Heart left ventricle (tissue), 16 donors: Measurements from ENCODE around the gene VPS35L. TPM values are rescaled to one million over a fixed set of nuclear protein-coding genes. Genes with fewer than 3 reads are reported as not detected.

ENCODE experiments used
- ATAC-seq, 4 donors: fragments of 200-7000 bp; cut with Tn5 transposase; one replicate each; pipeline ENCODE4 v1.9.1; 2020 to 2022; ENCODE audit warnings: moderate library complexity in 4 of 4, mild to moderate bottlenecking in 3 of 4, moderate number of reproducible peaks in 1 of 4
- DNase-seq, 5 donors: peaks; one replicate each; pipeline ENCODE4 v3.0.0-alpha.2; 2020
- H3K27ac ChIP-seq, 12 donors: fragments of 200-600 bp; sonication (generic) in 4 of 12; one replicate each; pipeline versions ENCODE4 v1.5.0 to v1.8.0; 2016 to 2022; ENCODE audit warnings: mild to moderate bottlenecking in 2 of 12
- H3K27me3 ChIP-seq, 9 donors: fragments of 200-600 bp; sonication (generic) in 2 of 9; one replicate each; pipeline versions ENCODE4 v1.5.1 to v1.8.0; 2016 to 2022; ENCODE audit warnings: mild to moderate bottlenecking in 3 of 9
- H3K36me3 ChIP-seq, 9 donors: fragments of 200-600 bp; sonication (generic) in 2 of 9; one replicate each; pipeline versions ENCODE4 v1.5.0 to v1.8.0; 2018 to 2022; ENCODE audit warnings: mild to moderate bottlenecking in 2 of 9
- H3K4me1 ChIP-seq, 12 donors: fragments of 200-600 bp; sonication (generic) in 4 of 12; one replicate each; pipeline versions ENCODE4 v1.5.0 to v1.8.0; 2016 to 2022; ENCODE audit warnings: mild to moderate bottlenecking in 3 of 12
- H3K4me3 ChIP-seq, 12 donors: fragments of 200-600 bp; sonication (generic) in 4 of 12; one replicate each; pipeline versions ENCODE4 v1.5.0 to v1.8.0; 2017 to 2022; ENCODE audit warnings: mild to moderate bottlenecking in 9 of 12, moderate library complexity in 4 of 12
- H3K9me3 ChIP-seq, 12 donors: fragments of 200-600 bp; sonication (generic) in 4 of 12; one replicate each; pipeline versions ENCODE4 v1.5.0 to v1.8.0; 2016 to 2022; ENCODE audit warnings: mild to moderate bottlenecking in 1 of 12
- POLR2A ChIP-seq, 2 donors: fragments of 450-650 bp; IDR thresholded peaks; one replicate each; pipeline ENCODE4 v1.6.1; 2017; ENCODE audit warnings: antibody characterized with exemption in 2 of 2, mild to moderate bottlenecking in 2 of 2, moderate library complexity in 2 of 2
- WGBS, 4 donors: extraction: QIAGEN DNeasy Blood & Tissue Kit in 2 of 4; methylation state at CpG; one replicate each; pipeline versions ENCODE4 v1.1.5 to v1.1.7; 2013 to 2018; 5-methylcytosine and 5-hydroxymethylcytosine counted together
- intact Hi-C, 10 donors: fragments of 100-400 bp; cut with DNase I; formaldehyde crosslinking; loops; one replicate each; pipeline versions ENCODE4 v1.11.1 to v1.14.2; 2022
- polyA plus RNA-seq, 2 donors: library from polyadenylated mRNA; stranded (reverse); fragments of 200-250 nt; gene quantifications; one replicate each; pipeline ENCODE4 v1.2.3, GENCODE V29; 2013
- total RNA-seq, 9 donors: library from RNA; depleted of rRNA in 2 of 9; stranded (reverse); fragments of >200 nt in 2 of 9; fragmentation: NEBNext Ultra II Directional in 3 of 9; extraction: Animal tissue kit (Norgen Biotek cat#: 25700) in 3 of 9; gene quantifications; one replicate each; pipeline versions ENCODE4 v1.1.0 to v1.2.4, GENCODE V29; 2016 to 2023
- TF ChIP-seq, protein P1 (sequence below), 12 donors: fragments of 200-600 bp; sonication (generic) in 4 of 12; IDR thresholded peaks; one replicate each; pipeline versions ENCODE4 v1.5.0 to v1.8.0; 2018 to 2022; ENCODE audit warnings: antibody characterized with exemption in 12 of 12, mild to moderate bottlenecking in 5 of 12
- donor health status: ischemic (EF 13 %, LVEDD 7.1; RV severe dilation, severe dysfunction).
- donor health status: healthy with polysubstance abuse.
- donor health status: DM: no; HTN: yes; CAD: no.
- donor health status: DM: no; HTN: no; CAD: no.
- donor health status: ischemic (EF 25% LVEDD 6.9; RV normal size, moderate dysfunction).
- donor health status: ischemic (EF 25% LVEDD 5.7; RV mildly dilated, moderate dysfunction).
- donor health status: healthy.
- donor health status: DM: yes; HTN: yes; CAD: no.
- donor health status: ischemic (EF 35%, LVEDD 5.7; RV mildly dilated, moderate dysfunction).
- donor health status: nonischemic (EF 11% LVEDD 7.7; RV severe dilation, severe dysfunction).
- donor health status: DM: yes; HTN: yes; CAD: no.
- donor health status: PGD.
- donor health status: ischemic (EF 29% LVEDD 5.4; RV normal size, mild dysfunction).
- donor health status: nonischemic (EF 23%, LVEDD 6.1; RV moderate dilation, normal function).

Gene VPS35L
- total and polyA plus RNA-seq, 11 donors = 13.7 to 47.3 (median 24.4) TPM

DNA sequence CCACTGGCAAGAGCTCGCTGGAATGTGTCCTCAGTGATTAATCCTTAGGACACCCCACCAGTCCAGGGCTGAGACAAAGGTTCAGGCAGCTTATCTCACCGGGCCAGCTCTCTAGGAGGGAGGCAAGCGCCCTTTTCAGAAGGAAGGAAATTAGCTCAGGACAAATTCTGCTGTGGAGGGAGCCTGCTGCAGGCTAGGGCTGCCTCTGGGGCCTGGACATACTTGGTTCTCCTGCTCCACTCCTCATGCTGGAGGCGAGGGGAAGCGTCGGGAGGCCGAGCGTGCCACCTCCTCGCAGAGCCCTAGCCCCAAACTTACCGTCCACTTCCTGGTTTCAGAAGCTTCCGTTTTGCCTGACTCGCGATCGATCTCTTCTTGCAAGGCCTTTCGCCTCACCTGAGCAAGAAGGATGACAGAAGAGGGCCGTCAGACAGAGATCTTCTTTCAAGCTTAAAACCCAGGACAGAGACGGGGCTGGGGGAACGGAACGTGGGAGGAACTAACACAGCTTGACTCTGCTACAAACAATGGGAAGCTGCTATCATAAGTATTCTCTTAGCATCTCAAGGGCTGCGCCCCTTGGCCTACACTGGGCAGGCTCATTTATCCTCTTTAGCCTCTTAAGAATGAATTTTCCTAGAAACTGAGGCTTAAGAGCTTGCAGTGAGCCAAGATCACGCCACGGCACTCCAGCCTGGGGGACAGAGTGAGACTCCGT is 154.8 kb downstream of the VPS35L start:
- DNase-seq (no peak), ATAC-seq (peak; percentile 46 to 71 (median 68))
- H3K4me1 ChIP-seq = peaks cover 4 to 37% (median 20%) of the 10 kb centered on the region in 12 donors
- H3K36me3 ChIP-seq = peaks cover 0 to 81% (median 44%) of the 10 kb centered on the region in 9 donors
- peak overlapping the region in 2 of 12 donors; percentile 1 to 2 for H3K4me3 ChIP-seq
- no peaks in the 10 kb centered on the region for H3K9me3 ChIP-seq
- no peak for TF ChIP-seq POLR2A (IDR thresholded peaks at IDR 0.05)
- TF ChIP-seq, protein P1, sequence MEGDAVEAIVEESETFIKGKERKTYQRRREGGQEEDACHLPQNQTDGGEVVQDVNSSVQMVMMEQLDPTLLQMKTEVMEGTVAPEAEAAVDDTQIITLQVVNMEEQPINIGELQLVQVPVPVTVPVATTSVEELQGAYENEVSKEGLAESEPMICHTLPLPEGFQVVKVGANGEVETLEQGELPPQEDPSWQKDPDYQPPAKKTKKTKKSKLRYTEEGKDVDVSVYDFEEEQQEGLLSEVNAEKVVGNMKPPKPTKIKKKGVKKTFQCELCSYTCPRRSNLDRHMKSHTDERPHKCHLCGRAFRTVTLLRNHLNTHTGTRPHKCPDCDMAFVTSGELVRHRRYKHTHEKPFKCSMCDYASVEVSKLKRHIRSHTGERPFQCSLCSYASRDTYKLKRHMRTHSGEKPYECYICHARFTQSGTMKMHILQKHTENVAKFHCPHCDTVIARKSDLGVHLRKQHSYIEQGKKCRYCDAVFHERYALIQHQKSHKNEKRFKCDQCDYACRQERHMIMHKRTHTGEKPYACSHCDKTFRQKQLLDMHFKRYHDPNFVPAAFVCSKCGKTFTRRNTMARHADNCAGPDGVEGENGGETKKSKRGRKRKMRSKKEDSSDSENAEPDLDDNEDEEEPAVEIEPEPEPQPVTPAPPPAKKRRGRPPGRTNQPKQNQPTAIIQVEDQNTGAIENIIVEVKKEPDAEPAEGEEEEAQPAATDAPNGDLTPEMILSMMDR (IDR thresholded peaks at IDR 0.05) = no peak
- intact Hi-C loops = loop anchor here in 3 of 10 donors (10.0 kb wide), 3 partner anchors 94 to 174 kb away; partner anchors contain the start of genes GPRC5B (in 1 of the 3) and VPS35L (in 1 of the 3)
- WGBS, 4 donors = 65 to 75% (median 72%) methylated on average over 23 of the region's 23 CpGs
- H3K27ac ChIP-seq = peak overlapping the region; percentile 55 to 80 (median 69)
- H3K27me3 ChIP-seq = no peaks in the 10 kb centered on the region

GRCh38 chr16:19710991-19711545 is 155.6 kb downstream of the VPS35L start:
- no peak overlapping the region for H3K4me3 ChIP-seq
- DNase-seq = no peak
- H3K27ac ChIP-seq = peak overlapping the region; percentile 24 to 80 (median 68)
- intact Hi-C loops = loop anchor here in 3 of 10 donors (10.0 kb wide), 3 partner anchors 94 to 174 kb away; partner anchors contain the start of genes GPRC5B (in 1 of the 3) and VPS35L (in 1 of the 3)
- H3K27me3 ChIP-seq = no peaks in the 10 kb centered on the region
- H3K4me1 ChIP-seq = peaks cover 4 to 37% (median 21%) of the 10 kb centered on the region in 12 donors
- 43 to 61% (median 59%) methylated on average over 6 to 13 of the region's 13 CpGs for WGBS, 4 donors
- TF ChIP-seq, protein P1 (IDR thresholded peaks at IDR 0.05) = no peak
- no peak for TF ChIP-seq POLR2A (IDR thresholded peaks at IDR 0.05)
- peak in 1 of 4 donors; percentile 10 for ATAC-seq
- no peaks in the 10 kb centered on the region for H3K9me3 ChIP-seq
- H3K36me3 ChIP-seq = peaks cover 0 to 74% (median 37%) of the 10 kb centered on the region in 9 donors

- TF ChIP-seq, protein P1 (IDR thresholded peaks at IDR 0.05) = no peak
- no peak for TF ChIP-seq POLR2A (IDR thresholded peaks at IDR 0.05)
- Histone ChIP-seq H3K4me1 (peaks cover 4 to 43% (median 27%) of the 10 kb centered on the region in 12 donors), H3K36me3 (peaks cover 0 to 68% (median 32%) of the 10 kb centered on the region in 9 donors), H3K9me3 (no peaks in the 10 kb centered on the region), H3K27ac (peak overlapping the region in 8 of 12 donors; percentile 55 to 80 (median 70)), H3K4me3 (no peak overlapping the region), H3K27me3 (no peaks in the 10 kb centered on the region)
- DNase-seq = no peak
- 92 to 97% (median 93%) methylated on average over 11 to 12 of the region's 12 CpGs for WGBS, 4 donors
- intact Hi-C loops = loop anchor here in 3 of 10 donors (10.0 kb wide), 3 partner anchors 93 to 173 kb away; partner anchors contain the start of genes GPRC5B (in 1 of the 3) and VPS35L (in 1 of the 3)
- ATAC-seq = no peak
Measured at GRCh38 chr16:19711643-19712042, 156.1 kb downstream of the VPS35L start.
